GM18519 (cell line): ENCODE data around the gene C16orf74.

Experiments used
- ATAC-seq: cut with Tn5 transposase; IDR thresholded peaks from one replicate; pipeline ENCODE4 v1.9.1; 2021; ENCODE audit warnings: mild to moderate bottlenecking, moderate library complexity; ENCODE audit not compliant: unreplicated experiment, low FRiP score

The C16orf74 gene

GRCh38 chr16:85704011-85704410 lies 46.9 kb downstream of the C16orf74 start:
- no peak for ATAC-seq

GRCh38 chr16:85699628-85700027 lies 51.3 kb downstream of the C16orf74 start:
- no peak for ATAC-seq

- no peak for ATAC-seq
Measured at GRCh38 chr16:85698935-85699558, 51.8 kb downstream of the C16orf74 start.

GRCh38 chr16:85698459-85698891 lies 52.4 kb downstream of the C16orf74 start:
- ATAC-seq = no peak

- no peak for ATAC-seq
Measured at GRCh38 chr16:85697431-85697830, 53.5 kb downstream of the C16orf74 start.

- ATAC-seq = no peak
Measured at GRCh38 chr16:85696781-85697180, 54.1 kb downstream of the C16orf74 start.

- no peak for ATAC-seq
Measured at GRCh38 chr16:85695196-85696128, 55.4 kb downstream of the C16orf74 start.

GRCh38 chr16:85690469-85691064 lies 60.3 kb downstream of the C16orf74 start:
- no peak for ATAC-seq

- no peak for ATAC-seq
Measured at GRCh38 chr16:85689950-85690320, 61.0 kb downstream of the C16orf74 start.

- no peak for ATAC-seq
Measured at GRCh38 chr16:85689285-85689949, 61.5 kb downstream of the C16orf74 start.

- peak; percentile 80 for ATAC-seq
Measured at GRCh38 chr16:85688586-85689284, 62.2 kb downstream of the C16orf74 start, which contains the start of gene GINS2. Gene GINS2 (minus strand): TSS chr16:85688954. CDS start chr16:85688898, 56 bp downstream.

GRCh38 chr16:85687651-85688471 lies 63.0 kb downstream of the C16orf74 start:
- ATAC-seq = no peak

GRCh38 chr16:85686912-85687591 lies 63.8 kb downstream of the C16orf74 start:
- no peak for ATAC-seq

- ATAC-seq = no peak
Measured at GRCh38 chr16:85685251-85685650, 65.6 kb downstream of the C16orf74 start.

- ATAC-seq = no peak
Measured at GRCh38 chr16:85683363-85683762, 67.5 kb downstream of the C16orf74 start.

- no peak for ATAC-seq
Measured at GRCh38 chr16:85682516-85682915, 68.4 kb downstream of the C16orf74 start.

- no peak for ATAC-seq
Measured at GRCh38 chr16:85681255-85681654, 69.6 kb downstream of the C16orf74 start.

GRCh38 chr16:85680352-85680944 lies 70.4 kb downstream of the C16orf74 start:
- no peak for ATAC-seq
